Adipocyte (in vitro differentiated cells): Measurements from ENCODE around the gene CD96.
A peak's percentile ranks its signal among the peaks of the same experiment; 100 is the strongest.

Experiments
- DNase-seq: peaks from one replicate; pipeline ENCODE4 v3.0.0-alpha.2; 2015; ENCODE audit warnings: low read depth
- H3K27me3 ChIP-seq: replicated peaks from 2 replicates; pipeline ENCODE4 v1.7.0; 2013; ENCODE audit warnings: mild to moderate bottlenecking, low read length, moderate library complexity; ENCODE audit not compliant: control insufficient read depth, insufficient read depth
- H3K36me3 ChIP-seq: 2 replicates; pipeline ENCODE4 v1.7.0; 2013; ENCODE audit warnings: low read length, mild to moderate bottlenecking, moderate library complexity; ENCODE audit not compliant: control insufficient read depth, insufficient read depth, severe bottlenecking
- H3K4me1 ChIP-seq: 2 replicates; pipeline ENCODE4 v1.7.0; 2013; ENCODE audit warnings: mild to moderate bottlenecking, low read length, moderate library complexity; ENCODE audit not compliant: control insufficient read depth, insufficient read depth
- H3K4me3 ChIP-seq: 2 replicates; pipeline ENCODE4 v1.7.0; 2013; ENCODE audit warnings: mild to moderate bottlenecking, low read length, moderate library complexity
- H3K9ac ChIP-seq: 2 replicates; pipeline ENCODE4 v1.7.0; 2013; ENCODE audit warnings: mild to moderate bottlenecking, low read length, moderate library complexity
- H3K9me3 ChIP-seq: 2 replicates; pipeline ENCODE4 v1.7.0; 2013; ENCODE audit warnings: mild to moderate bottlenecking, low read length, moderate library complexity; ENCODE audit not compliant: control insufficient read depth

The CD96 gene

DNA sequence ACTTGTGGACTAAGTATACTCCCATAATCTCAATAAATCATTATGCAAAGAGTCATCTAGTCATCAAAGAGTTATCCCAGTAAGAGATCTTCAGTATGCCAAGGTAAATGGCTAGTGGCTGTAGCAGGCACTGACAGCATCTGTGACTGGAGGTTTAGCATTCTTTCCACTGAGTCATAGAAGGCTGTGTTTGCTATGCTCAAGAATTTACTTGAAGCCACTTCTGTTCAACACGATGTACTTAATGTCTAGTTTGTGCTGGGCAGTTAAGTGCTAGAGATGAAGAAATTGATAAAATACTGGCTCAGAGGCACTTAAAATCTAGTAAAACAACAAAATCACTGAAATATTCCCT is 40.1 kb downstream of the CD96 start:
- Histone ChIP-seq H3K27me3 (no peaks in the 10 kb centered on the region), H3K4me1 (no peaks in the 10 kb centered on the region), H3K9me3 (no peaks in the 10 kb centered on the region), H3K4me3 (no peak overlapping the region), H3K36me3 (no peaks in the 10 kb centered on the region), H3K9ac (no peak overlapping the region)
- peak; percentile 80 for DNase-seq

DNA sequence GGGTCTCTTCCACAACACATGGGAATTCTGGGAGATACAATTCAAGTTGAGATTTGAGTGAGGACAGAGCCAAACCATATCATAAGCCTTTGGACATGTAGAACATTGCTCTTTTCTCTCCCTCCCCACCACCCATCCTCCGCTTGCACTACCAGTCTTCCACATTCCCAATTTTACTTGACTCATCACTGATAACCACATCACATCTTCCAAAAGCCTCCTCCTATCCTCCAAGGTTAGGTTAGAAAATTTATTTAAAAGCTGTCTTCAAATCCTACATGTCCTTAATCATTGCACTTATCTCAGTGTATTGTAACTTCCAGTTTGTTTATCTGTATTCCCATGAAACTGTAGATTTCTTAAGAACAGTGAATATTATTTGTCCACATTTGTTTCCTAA is 42.7 kb downstream of the CD96 start:
- no peaks in the 10 kb centered on the region for H3K4me1 ChIP-seq
- no peaks in the 10 kb centered on the region for H3K9me3 ChIP-seq
- no peak overlapping the region for H3K9ac ChIP-seq
- H3K27me3 ChIP-seq = no peaks in the 10 kb centered on the region
- DNase-seq = no peak
- no peak overlapping the region for H3K4me3 ChIP-seq
- H3K36me3 ChIP-seq = no peaks in the 10 kb centered on the region

DNA sequence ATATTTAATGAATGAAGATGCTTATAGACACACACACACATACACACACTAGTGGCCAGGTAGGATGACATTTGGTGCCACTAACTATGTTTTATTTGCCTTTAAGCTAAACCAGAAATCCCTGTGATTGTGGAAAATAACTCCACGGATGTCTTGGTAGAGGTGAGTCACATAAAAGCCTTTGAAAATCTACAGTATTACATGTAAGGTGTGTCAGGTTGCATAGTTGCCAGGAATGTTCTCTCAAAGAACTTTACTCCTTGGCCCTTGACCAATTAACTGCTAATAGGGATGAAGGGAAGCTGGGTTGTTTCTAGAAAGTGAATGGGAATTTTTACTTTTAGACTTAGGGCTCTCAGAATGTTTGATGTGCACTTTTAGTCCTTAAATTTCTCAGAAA is 43.2 kb downstream of the CD96 start:
- Histone ChIP-seq H3K36me3 (no peaks in the 10 kb centered on the region), H3K9ac (no peak overlapping the region), H3K27me3 (no peaks in the 10 kb centered on the region), H3K4me3 (no peak overlapping the region), H3K9me3 (no peaks in the 10 kb centered on the region), H3K4me1 (no peaks in the 10 kb centered on the region)
- no peak for DNase-seq

DNA sequence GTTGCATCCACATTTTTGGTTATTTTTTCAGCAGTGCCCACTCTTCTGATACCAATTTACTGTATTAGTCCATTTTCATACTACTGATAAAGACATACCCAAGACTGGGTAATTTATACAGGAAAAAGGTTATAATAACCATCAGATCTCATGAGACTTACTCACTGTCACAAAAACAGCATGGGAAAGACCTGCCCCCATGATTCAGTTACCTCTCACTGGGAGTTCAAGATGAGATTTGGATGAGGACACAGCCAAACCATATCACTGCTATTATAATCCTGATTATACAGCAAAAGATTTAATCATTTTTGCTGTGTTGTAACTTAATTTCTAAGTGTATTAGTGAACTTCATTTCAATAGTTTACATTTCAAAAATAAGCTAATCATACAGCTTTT is 46.5 kb downstream of the CD96 start:
- Histone ChIP-seq H3K9ac (no peak overlapping the region), H3K9me3 (no peaks in the 10 kb centered on the region), H3K27me3 (no peaks in the 10 kb centered on the region), H3K4me3 (no peak overlapping the region), H3K4me1 (no peaks in the 10 kb centered on the region), H3K36me3 (no peaks in the 10 kb centered on the region)
- no peak for DNase-seq

DNA sequence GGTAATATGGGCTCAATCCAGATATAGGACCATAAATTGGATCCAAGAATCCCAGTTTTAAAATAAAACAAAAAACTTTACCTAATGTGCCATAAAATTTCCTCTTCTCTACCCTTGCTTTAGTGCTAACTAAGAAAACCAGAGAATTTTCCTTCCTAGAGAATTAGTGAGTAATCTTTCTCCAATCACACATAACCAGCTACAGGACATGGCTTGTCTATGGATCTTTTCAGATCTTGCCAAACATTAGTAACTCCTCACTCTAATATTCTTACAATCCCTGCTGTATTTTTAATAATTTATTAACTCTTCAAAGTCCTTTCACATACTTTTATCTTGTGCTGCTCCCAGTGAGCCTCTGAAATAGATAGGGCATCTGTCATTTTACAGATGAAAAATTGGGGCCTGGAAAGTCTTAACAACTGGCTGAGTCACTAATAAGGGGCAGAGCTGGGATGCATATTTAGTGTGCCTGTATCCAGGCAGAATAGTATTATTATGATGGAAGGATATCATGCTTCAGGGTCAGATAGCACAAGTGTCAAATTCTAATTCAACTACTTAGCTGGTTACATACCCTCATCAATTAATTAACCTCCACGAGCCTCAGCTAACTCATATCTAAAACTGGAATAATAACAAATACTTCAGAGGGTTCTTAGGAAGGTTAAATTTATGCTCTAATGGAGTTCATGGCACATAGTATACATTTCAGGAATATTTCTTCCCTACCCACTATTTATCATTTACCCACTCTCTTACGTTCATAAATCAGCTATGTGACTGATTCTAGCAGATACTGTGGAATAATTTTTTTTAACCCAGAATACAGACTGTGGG is 47.5 kb downstream of the CD96 start:
- no peaks in the 10 kb centered on the region for H3K36me3 ChIP-seq
- no peaks in the 10 kb centered on the region for H3K27me3 ChIP-seq
- H3K4me1 ChIP-seq = no peaks in the 10 kb centered on the region
- no peak overlapping the region for H3K9ac ChIP-seq
- H3K4me3 ChIP-seq = no peak overlapping the region
- no peak for DNase-seq
- no peaks in the 10 kb centered on the region for H3K9me3 ChIP-seq

DNA sequence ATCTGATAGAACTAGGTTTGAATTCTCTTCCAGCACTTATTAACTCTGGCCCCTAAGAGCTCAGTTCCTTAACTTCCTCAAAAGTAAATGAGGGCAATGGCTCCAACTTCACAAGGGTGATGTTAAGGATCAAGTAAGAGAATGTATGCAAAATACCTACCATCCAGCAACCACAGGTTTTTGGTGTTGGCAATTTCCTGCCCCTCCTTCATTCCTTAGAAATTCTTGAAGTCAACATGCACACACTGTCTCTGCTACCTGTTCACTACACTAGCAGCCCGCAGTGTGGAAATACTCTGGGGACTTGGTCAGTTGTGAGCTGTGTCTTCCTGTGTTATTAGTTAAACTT is 48.1 kb downstream of the CD96 start:
- H3K4me3 ChIP-seq = no peak overlapping the region
- H3K36me3 ChIP-seq = no peaks in the 10 kb centered on the region
- no peaks in the 10 kb centered on the region for H3K9me3 ChIP-seq
- no peak for DNase-seq
- H3K4me1 ChIP-seq = no peaks in the 10 kb centered on the region
- no peak overlapping the region for H3K9ac ChIP-seq
- no peaks in the 10 kb centered on the region for H3K27me3 ChIP-seq

DNA sequence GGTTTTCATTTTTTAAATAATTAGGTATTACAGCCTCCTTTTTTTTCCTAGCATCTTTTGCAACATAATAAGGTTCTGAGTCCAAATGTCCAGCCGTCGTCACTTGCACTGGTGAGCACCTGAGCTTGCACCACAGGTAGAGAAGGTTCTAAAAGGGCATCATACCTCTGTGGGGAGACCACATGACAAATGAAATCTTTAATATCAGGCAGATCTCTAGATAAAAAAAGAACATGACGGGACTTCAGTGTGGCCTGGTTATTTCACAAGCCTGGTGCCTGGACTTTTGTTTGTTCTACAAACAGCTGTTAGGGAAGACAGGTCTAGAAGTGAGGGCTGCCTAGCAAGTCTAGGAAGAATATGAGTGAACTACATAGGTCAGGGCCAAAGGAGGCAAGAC is 49.6 kb downstream of the CD96 start:
- H3K36me3 ChIP-seq = no peaks in the 10 kb centered on the region
- no peaks in the 10 kb centered on the region for H3K4me1 ChIP-seq
- no peak overlapping the region for H3K9ac ChIP-seq
- H3K4me3 ChIP-seq = no peak overlapping the region
- H3K27me3 ChIP-seq = no peaks in the 10 kb centered on the region
- H3K9me3 ChIP-seq = no peaks in the 10 kb centered on the region
- peak; percentile 24 for DNase-seq

DNA sequence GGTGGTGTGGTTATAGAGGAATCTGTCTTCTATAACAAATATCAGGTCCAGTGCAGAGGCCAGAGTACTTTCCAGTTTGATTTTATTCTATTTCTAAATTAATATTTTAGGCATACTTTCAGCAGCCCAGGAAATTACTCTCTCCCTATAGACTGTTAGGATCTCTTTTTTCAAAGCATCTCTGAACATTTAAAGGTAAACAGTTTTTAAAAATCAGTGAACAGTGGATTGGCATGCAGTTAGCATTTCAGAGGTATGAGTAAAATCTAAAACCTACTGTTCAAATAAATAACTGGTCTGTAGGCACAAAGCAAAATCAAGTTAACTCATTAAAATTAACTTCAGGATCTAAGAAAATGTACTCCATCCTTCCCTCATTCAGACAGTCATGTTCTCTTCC is 50.1 kb downstream of the CD96 start:
- H3K36me3 ChIP-seq = no peaks in the 10 kb centered on the region
- DNase-seq = no peak
- H3K4me3 ChIP-seq = no peak overlapping the region
- no peaks in the 10 kb centered on the region for H3K27me3 ChIP-seq
- no peaks in the 10 kb centered on the region for H3K4me1 ChIP-seq
- no peaks in the 10 kb centered on the region for H3K9me3 ChIP-seq
- no peak overlapping the region for H3K9ac ChIP-seq

DNA sequence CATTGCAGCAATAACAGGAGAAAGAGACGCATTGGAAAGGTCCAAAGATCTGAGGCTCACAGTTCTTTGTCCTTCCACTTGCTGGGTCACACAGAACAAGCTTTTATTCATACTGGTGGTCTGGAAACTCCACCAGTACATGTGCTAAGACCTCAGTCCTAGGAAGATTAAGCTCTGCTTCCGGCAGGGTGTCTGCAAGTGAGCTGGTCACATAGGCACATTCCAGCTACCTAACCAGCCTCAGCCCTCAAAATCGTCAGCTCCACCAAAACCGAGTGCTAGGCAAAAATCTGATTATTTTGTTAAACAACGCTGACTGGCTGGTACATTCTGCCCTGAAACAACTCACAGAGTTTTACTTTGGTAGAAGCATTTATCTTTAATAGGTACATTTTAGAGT is 50.9 kb downstream of the CD96 start:
- Histone ChIP-seq H3K9ac (no peak overlapping the region), H3K4me1 (no peaks in the 10 kb centered on the region), H3K27me3 (no peaks in the 10 kb centered on the region), H3K4me3 (no peak overlapping the region), H3K9me3 (no peaks in the 10 kb centered on the region), H3K36me3 (no peaks in the 10 kb centered on the region)
- no peak for DNase-seq

DNA sequence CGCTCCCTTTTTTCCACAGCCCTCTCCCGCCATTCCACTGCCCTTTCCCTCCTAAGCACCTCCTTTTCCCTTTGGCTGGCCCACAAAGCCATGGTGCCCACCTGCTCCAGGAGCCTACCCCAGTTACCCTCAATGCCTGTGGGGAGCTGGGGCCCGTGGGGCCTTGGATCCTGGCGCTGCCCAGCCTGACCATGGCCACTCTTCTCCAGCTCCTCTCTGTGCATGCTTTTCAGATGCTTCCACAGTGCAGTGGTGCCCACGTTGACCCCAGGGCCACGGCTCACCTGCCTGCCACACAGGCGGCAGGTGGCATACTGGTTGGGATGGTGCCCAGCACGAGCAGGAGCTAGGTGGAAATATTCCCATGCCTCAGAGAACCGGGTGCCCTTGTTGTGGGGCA is 51.7 kb downstream of the CD96 start:
- H3K36me3 ChIP-seq = no peaks in the 10 kb centered on the region
- H3K4me1 ChIP-seq = no peaks in the 10 kb centered on the region
- no peak overlapping the region for H3K4me3 ChIP-seq
- H3K9me3 ChIP-seq = no peaks in the 10 kb centered on the region
- H3K27me3 ChIP-seq = no peaks in the 10 kb centered on the region
- DNase-seq = no peak
- H3K9ac ChIP-seq = no peak overlapping the region

DNA sequence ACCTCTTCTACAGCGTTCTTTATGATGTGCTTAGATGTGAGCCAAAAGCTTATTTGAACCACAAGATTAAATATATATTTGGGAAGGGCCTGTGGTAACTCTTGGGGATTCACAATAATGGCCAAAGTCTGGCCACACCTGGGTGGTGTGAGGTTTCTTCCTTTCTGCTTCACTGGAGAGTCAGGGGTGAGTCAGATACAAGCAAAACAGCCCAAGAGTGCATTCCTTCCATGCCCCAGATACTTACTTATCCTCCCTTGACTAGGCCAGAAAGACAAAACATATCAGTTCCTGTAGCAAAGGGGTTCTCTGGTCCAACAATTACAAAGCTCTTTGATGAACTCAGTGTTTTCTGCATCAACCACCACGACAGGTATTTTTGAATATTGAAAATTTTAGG is 52.2 kb downstream of the CD96 start:
- Histone ChIP-seq H3K36me3 (no peaks in the 10 kb centered on the region), H3K9me3 (no peaks in the 10 kb centered on the region), H3K4me1 (no peaks in the 10 kb centered on the region), H3K9ac (no peak overlapping the region), H3K27me3 (no peaks in the 10 kb centered on the region), H3K4me3 (no peak overlapping the region)
- peak; percentile 60 for DNase-seq

DNA sequence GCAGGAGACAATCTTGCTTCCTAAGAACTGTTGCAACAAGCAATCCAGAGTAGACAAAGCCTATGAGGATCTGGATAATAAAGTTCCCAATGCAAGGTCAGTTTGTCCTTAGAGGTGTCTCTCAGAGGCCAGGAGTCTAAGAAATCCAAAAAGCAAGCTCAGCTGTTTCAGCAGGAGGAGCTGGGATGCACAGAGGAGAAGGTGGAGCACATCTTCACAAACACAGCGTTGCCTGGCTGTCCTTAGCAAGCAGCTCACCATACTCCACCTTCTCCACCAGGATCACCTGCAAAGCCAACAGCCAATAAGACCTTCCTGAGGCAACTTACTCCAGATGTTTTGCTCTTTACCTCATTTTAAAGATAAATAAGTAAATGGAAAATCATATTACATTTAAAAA is 52.8 kb downstream of the CD96 start:
- H3K9me3 ChIP-seq = no peaks in the 10 kb centered on the region
- no peaks in the 10 kb centered on the region for H3K27me3 ChIP-seq
- H3K36me3 ChIP-seq = no peaks in the 10 kb centered on the region
- no peak overlapping the region for H3K9ac ChIP-seq
- no peak overlapping the region for H3K4me3 ChIP-seq
- no peak for DNase-seq
- H3K4me1 ChIP-seq = no peaks in the 10 kb centered on the region
